WTC11 (cell line): ENCODE measurements around the gene HNRNPAB.

Experiments
- CREM ChIP-seq: sonication (generic); formaldehyde crosslinking; IDR thresholded peaks from 2 replicates; pipeline ENCODE4 v1.8.1; 2022; ENCODE audit warnings: mild to moderate bottlenecking, missing genetic modification reagents, moderate library complexity
- ELF4 ChIP-seq: sonication (generic); formaldehyde crosslinking; IDR thresholded peaks from 2 replicates; pipeline ENCODE4 v1.8.1; 2022; ENCODE audit warnings: low read depth, mild to moderate bottlenecking, moderate library complexity, missing genetic modification reagents
- EMX1 ChIP-seq: fragments of 250-450 bp; sonication (Bioruptor Pico); IDR thresholded peaks from 2 replicates; pipeline ENCODE4 v1.8.0; 2021; ENCODE audit warnings: mild to moderate bottlenecking
- ETV6 ChIP-seq: sonication (generic); formaldehyde crosslinking; IDR thresholded peaks from 2 replicates; pipeline ENCODE4 v1.8.1; 2022; ENCODE audit warnings: mild to moderate bottlenecking, missing genetic modification reagents
- FOXK1 ChIP-seq: sonication (generic); formaldehyde crosslinking; IDR thresholded peaks from 2 replicates; pipeline ENCODE4 v1.8.0; 2022; ENCODE audit warnings: mild to moderate bottlenecking, moderate library complexity, missing genetic modification reagents
- MAX ChIP-seq: sonication (generic); formaldehyde crosslinking; IDR thresholded peaks from 2 replicates; pipeline ENCODE4 v1.8.0; 2022; ENCODE audit warnings: mild to moderate bottlenecking, missing genetic modification reagents
- NFYB ChIP-seq: sonication (generic); formaldehyde crosslinking; conservative IDR thresholded peaks from 2 replicates; pipeline ENCODE4 v1.8.0; 2022; ENCODE audit warnings: low read depth, missing genetic modification reagents
- TCF7 ChIP-seq: sonication (generic); formaldehyde crosslinking; IDR thresholded peaks from 2 replicates; pipeline ENCODE4 v1.8.0; 2022; ENCODE audit warnings: mild to moderate bottlenecking, low read depth, missing genetic modification reagents, moderate library complexity
- TP53 ChIP-seq: sonication (generic); formaldehyde crosslinking; IDR thresholded peaks from 2 replicates; pipeline ENCODE4 v1.8.1; 2023; ENCODE audit warnings: mild to moderate bottlenecking, missing genetic modification reagents
- ZNF138 ChIP-seq: sonication (generic); formaldehyde crosslinking; conservative IDR thresholded peaks from 2 replicates; pipeline ENCODE4 v1.8.1; 2022; ENCODE audit warnings: mild to moderate bottlenecking, moderate library complexity, missing genetic modification reagents
- ZNF671 ChIP-seq: fragments of 250-450 bp; sonication (Bioruptor Pico); IDR thresholded peaks from 2 replicates; pipeline ENCODE4 v1.8.0; 2021; ENCODE audit warnings: mild to moderate bottlenecking
- TF ChIP-seq, protein P1 (sequence below): fragments of 200-600 bp; IDR thresholded peaks from 2 replicates; pipeline ENCODE4 v1.8.0; 2022; ENCODE audit warnings: antibody characterized with exemption
- TF ChIP-seq, protein P2 (sequence below): sonication (generic); formaldehyde crosslinking; conservative IDR thresholded peaks from 2 replicates; pipeline ENCODE4 v1.8.1; 2022; ENCODE audit warnings: mild to moderate bottlenecking, missing genetic modification reagents
- TF ChIP-seq, protein P3 (sequence below): sonication (generic); formaldehyde crosslinking; conservative IDR thresholded peaks from 2 replicates; pipeline ENCODE4 v1.8.1; 2023; ENCODE audit warnings: mild to moderate bottlenecking, low read depth, missing genetic modification reagents, moderate library complexity

GRCh38 chr5:178223196-178223773, 19.0 kb downstream of the HNRNPAB start:
- TF ChIP-seq, protein P1, sequence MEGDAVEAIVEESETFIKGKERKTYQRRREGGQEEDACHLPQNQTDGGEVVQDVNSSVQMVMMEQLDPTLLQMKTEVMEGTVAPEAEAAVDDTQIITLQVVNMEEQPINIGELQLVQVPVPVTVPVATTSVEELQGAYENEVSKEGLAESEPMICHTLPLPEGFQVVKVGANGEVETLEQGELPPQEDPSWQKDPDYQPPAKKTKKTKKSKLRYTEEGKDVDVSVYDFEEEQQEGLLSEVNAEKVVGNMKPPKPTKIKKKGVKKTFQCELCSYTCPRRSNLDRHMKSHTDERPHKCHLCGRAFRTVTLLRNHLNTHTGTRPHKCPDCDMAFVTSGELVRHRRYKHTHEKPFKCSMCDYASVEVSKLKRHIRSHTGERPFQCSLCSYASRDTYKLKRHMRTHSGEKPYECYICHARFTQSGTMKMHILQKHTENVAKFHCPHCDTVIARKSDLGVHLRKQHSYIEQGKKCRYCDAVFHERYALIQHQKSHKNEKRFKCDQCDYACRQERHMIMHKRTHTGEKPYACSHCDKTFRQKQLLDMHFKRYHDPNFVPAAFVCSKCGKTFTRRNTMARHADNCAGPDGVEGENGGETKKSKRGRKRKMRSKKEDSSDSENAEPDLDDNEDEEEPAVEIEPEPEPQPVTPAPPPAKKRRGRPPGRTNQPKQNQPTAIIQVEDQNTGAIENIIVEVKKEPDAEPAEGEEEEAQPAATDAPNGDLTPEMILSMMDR: no peak
- TF ChIP-seq NFYB (CRISPR knock-in tag) (no peak), FOXK1 (no peak), ELF4 (CRISPR knock-in tag) (no peak), TCF7 (CRISPR knock-in tag) (no peak), ZNF671 (no peak), MAX (CRISPR knock-in tag) (no peak), ZNF138 (CRISPR knock-in tag) (no peak), TP53 (CRISPR knock-in tag) (no peak), ETV6 (CRISPR knock-in tag) (no peak), EMX1 (CRISPR knock-in tag) (no peak), CREM (CRISPR knock-in tag) (no peak)
- TF ChIP-seq, protein P2, sequence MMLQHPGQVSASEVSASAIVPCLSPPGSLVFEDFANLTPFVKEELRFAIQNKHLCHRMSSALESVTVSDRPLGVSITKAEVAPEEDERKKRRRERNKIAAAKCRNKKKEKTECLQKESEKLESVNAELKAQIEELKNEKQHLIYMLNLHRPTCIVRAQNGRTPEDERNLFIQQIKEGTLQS: no peak
- TF ChIP-seq, protein P3, sequence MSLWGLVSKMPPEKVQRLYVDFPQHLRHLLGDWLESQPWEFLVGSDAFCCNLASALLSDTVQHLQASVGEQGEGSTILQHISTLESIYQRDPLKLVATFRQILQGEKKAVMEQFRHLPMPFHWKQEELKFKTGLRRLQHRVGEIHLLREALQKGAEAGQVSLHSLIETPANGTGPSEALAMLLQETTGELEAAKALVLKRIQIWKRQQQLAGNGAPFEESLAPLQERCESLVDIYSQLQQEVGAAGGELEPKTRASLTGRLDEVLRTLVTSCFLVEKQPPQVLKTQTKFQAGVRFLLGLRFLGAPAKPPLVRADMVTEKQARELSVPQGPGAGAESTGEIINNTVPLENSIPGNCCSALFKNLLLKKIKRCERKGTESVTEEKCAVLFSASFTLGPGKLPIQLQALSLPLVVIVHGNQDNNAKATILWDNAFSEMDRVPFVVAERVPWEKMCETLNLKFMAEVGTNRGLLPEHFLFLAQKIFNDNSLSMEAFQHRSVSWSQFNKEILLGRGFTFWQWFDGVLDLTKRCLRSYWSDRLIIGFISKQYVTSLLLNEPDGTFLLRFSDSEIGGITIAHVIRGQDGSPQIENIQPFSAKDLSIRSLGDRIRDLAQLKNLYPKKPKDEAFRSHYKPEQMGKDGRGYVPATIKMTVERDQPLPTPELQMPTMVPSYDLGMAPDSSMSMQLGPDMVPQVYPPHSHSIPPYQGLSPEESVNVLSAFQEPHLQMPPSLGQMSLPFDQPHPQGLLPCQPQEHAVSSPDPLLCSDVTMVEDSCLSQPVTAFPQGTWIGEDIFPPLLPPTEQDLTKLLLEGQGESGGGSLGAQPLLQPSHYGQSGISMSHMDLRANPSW (CRISPR knock-in tag): no peak
